Right ventricle myocardium inferior (tissue), 1 donor: ENCODE data around the gene ZCCHC24. TPM values are rescaled to one million over a fixed set of nuclear protein-coding genes. Genes with fewer than 3 reads are reported as not detected.

Experiments
- ATAC-seq: fragments of 200-7000 bp; cut with Tn5 transposase; one replicate; pipeline ENCODE4 v1.9.1; 2020; ENCODE audit warnings: mild to moderate bottlenecking, moderate library complexity
- DNase-seq: peaks from one replicate; pipeline ENCODE4 v3.0.0; 2021; ENCODE audit errors: missing footprints
- intact Hi-C: fragments of 100-400 bp; cut with DNase I; formaldehyde crosslinking; loops from one replicate; pipeline ENCODE4 v1.11.0; 2022
- long read RNA-seq: library from polyadenylated mRNA; unstranded; transcript quantifications from one replicate; pipeline ENCODE4 v2.0.0, GENCODE V29; 2021
- total RNA-seq: library from RNA; stranded (reverse); fragmentation: NEBNext Ultra II Directional; extraction: Animal tissue kit (Norgen Biotek cat#: 25700); gene quantifications from one replicate; pipeline ENCODE4 v1.2.1, GENCODE V29; 2021
- donor health status: DM: no; HTN: yes; CAD: no; lungs with severe emphysema.

ZCCHC24 gene
- total RNA-seq = 60.1 TPM
- long read RNA-seq, full-length matches to known transcripts = 29 of 72 reads
- long read RNA-seq, partial matches to known transcripts = 1 of 72 reads
- long read RNA-seq, other reads (novel, unspliced or antisense) = 42 of 72 reads

DNA sequence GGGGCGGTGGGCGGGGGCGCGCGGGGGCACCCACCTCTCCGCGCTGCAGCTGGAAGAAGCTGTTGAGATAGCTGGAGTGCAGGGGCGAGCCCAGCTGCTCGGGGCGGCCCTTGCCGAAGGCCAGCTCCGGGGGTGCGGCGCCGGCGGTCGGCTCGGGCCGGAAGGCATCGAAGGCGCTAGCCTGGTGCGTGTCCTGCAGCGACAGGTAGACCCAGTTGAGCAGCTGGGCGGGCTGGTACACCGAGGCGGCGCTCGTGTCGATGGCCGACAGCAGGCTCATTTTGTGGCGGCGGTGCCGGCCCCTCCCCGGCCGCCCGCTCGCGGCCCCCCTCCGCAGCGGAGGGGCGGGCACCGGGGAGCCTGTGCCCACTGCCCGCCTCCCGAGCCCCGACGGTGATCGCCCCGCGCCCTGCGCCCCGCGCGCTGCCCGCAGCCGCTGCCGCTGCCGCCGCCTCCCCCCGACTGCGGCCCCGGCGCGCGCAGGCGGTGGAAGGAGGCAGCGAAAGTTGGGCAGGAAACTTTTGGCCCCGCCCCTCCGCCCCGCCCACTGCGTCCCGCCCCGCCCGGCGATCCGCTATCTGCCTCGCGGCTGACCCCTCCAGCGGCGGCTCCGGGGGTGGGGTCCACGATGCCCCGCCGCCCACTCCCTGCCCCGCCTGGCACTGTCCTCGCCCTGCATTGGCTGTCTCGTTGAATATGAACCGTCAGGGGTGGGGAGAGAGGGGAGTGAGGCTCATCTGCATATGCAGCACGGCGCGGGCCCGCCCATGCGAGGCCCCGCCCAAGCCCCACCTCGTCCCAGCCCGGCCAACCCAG lies at the start of gene ZCCHC24:
TSS of gene ZCCHC24 (minus strand) at position 464 of the 816 bp plus-strand sequence. CDS start at position 280, 184 bp downstream.
- DNase-seq = peak; percentile 99
- ATAC-seq = peak; percentile 95
- intact Hi-C loops = loop anchor here (2.0 to 5.0 kb wide), 2 partner anchors 47 to 63 kb away; no protein-coding TSS in a partner anchor

DNA sequence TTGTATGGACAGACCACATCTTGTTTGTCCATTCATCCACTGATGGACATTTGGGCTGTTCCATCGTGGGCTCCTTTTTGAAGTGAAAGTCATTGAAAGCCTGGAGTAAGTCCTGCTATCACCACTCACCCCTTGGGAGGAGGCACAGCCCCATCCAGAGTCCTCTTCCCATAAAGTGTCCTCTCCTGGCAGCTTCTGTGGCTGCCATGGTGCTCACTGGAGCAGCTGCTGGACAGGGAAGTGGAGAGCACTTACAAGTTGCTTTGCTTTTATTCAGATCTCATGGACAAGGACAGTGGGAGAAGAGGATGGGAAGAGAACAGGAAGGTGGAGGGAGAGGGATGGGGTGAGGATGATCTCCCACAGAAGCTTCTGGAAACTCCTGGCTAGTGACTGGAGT lies 48.4 kb upstream of the ZCCHC24 start:
- ATAC-seq (no peak), DNase-seq (no peak)
- intact Hi-C loops = no loop called here

DNA sequence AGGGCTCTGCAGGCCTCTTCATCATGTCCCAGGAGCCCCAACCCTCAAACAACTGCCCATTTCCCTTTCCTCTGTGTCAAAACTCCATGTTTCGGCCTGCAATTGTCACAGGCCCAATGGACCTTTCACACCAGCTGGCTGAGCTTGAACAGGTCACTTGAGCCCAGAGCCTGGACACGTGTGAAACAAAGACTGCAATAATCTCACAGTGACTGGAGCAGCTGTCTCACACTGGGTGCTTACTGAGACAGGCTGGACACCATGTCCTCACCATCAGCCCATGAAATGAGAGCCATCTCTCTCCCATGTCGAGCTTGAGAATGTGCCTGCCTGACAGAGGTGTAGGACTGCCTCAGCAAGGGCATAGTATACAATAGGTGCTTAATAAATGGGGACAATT lies 47.4 kb upstream of the ZCCHC24 start:
- no peak for ATAC-seq
- intact Hi-C loops = no loop called here
- no peak for DNase-seq

DNA sequence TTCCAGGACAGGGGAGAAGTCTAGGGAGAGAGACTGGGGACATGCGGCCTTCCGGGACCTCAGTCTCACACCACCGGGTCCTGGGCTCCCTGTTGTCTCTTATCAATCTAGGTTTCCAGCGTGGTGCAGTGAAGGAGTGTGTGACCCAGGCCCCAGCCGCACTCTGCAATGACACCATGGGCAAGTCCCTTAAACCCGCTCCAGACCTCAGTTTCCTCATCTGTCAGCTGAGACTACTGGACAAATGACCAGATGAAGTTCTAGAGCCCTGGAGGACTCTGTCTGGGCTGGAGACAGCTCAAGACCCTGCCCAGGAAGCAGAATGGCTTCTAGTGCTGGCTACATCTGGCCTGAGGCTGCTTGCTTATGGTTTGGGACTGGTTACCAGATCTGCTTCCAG lies 46.8 kb upstream of the ZCCHC24 start:
- intact Hi-C loops = no loop called here
- no peak for DNase-seq

DNA sequence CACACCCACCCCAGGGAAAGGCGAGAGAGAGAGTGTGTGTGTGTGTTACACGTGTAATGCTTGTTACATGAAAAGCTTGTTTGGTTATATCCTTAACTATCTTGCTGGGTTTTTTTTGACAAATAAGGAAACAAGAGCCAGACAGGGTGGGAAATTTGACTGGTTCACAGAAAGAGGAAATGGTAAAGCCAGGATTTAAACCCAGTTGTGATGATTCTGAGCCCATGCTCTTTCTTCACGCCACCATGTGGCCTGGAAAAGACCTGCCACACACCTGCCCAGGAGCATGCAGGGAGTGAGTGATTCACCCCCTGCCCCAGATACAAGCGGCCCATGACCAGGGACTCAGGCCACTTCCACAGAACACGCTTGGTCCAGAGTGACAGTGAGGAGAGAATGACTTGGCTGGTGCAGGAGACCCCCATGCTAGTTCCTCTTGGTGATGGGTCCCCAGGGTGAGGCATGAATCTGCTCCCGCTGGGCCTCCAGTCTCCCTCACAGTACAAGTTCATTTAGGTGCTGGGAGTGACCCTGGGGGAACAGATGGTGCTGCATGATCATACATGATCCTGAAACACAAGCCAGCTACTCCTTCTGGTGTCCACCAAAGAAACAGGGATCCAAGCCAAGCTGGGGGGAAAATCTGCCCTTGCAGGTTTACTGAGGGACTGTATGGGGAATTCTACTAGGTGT lies 45.9 kb upstream of the ZCCHC24 start:
- DNase-seq = no peak
- ATAC-seq = no peak
- intact Hi-C loops = no loop called here

More for the DNA sequence above, 46.8 kb upstream of the ZCCHC24 start:
- no peak for ATAC-seq

DNA sequence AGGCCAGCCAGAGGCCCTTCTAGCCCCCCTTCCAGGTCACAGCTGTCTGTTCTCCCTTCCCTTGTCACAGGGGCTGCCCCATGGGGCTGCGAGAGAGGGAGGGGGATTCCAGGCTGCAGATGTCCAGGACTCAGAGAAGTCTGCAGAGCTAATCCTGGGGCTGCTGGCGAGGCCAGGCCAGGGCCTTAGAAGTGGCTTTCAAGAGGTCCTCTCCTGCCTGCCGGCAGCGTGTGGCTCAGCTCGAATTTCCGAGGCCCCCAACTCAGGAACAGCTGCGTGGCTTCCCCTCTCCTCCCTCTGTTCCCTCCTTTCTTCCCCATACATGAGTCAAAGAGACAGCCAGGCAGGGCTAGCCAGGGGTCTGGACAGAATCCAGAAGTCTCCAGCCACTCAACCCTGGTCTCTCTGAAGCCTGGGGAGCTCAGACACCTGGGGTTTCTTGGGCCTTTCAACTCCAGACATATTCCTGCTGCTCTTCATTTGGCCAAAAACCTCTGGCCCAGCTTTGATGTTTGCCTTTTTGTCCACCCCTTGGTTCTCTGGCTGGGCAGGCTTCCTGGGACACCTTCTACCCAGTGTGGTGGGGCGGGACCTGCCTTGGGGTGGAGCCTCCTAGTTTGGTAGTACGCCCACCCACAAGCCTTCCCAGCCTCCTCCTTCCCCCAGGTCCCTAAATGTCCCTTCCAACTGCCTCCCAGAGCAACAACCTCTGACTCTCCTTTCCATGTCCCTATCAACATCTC lies 45.1 kb upstream of the ZCCHC24 start:
- DNase-seq = no peak
- ATAC-seq = peak; percentile 60
- intact Hi-C loops = no loop called here

DNA sequence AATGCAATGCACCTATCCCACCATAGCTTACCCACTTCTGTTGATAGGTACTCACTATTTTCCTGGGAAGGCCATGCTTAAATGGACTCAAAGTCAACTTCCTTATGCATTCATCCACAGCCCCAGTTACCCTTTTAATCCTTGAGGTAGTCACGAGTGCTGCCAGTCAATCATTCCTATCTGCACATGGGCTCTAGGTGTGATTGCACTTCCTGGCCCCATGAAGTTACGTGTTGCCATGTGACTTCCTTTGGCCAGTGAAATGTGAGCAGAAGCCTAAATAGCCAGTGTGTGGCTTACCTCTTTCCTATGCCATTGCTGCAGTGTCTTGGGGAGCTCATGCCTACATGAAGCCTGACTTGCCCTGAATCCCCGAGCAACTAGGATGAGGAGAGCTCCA lies 43.4 kb upstream of the ZCCHC24 start:
- intact Hi-C loops = no loop called here
- DNase-seq (no peak), ATAC-seq (no peak)

DNA sequence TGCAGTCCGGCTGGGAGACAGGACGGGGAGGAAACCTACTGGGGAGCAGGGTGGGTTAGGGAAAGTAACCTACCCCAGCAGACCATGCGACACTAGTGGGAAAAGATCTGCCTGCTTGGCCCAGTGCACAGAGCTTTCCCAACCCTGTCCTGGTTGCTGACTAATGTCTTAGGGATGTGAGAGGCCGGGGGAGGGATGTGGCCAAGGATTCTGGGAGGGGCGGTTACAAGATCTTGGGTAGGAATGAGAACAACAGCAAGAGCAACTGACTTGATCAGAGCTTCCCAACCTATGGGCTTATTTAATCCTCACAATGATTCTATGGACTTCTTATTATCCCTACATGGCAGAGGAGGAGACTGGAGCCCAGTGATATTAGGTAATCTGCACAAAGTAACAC lies 42.9 kb upstream of the ZCCHC24 start:
- peak; percentile 71 for ATAC-seq
- no peak for DNase-seq
- intact Hi-C loops = no loop called here

DNA sequence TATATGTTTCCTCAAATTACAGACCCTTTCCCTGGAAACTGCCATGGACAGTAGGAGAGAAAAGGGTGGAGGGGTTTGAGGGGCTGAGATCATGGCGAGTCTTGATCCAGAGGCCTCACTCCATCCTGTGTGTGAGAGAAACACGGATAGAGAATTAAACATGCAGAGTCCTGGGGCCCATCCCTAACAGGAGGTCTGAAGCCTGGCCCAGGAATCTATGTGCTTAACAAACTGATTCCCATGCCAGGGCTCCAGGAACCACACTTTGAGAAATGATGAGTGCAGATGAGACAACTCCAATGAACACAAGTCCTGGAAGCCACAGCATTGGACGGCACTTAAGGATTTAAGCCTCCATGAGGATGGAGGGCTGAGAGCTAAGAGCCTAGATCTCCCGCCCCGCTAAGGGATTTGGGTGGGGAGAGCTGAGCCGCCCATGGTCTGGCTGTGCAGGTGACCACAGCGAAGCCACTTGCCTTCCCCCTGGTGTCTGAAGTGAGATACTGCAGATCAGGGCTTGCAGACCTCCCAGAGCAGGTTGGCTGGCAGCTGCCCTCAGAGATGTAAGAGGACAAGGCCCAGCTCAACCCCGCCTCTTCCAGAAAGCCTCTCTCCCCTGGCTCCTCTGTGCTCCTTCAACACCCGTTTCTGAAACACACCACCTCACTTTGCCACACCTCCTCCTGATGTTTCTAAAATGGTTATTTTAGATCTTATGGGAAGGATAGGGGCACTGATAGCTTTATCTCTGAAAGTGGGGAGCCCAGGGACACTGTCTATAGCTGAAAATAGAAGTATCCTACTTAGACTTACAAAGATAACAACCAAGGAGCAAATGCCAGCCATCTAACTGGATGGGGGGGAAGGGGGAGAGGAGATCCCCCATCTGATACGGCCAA lies 42.1 kb upstream of the ZCCHC24 start:
- DNase-seq = peak; percentile 82
- ATAC-seq = peak; percentile 25
- intact Hi-C loops = loop anchor here (1.0 kb wide), 1 partner anchor 113 kb away; no protein-coding TSS in a partner anchor

DNA sequence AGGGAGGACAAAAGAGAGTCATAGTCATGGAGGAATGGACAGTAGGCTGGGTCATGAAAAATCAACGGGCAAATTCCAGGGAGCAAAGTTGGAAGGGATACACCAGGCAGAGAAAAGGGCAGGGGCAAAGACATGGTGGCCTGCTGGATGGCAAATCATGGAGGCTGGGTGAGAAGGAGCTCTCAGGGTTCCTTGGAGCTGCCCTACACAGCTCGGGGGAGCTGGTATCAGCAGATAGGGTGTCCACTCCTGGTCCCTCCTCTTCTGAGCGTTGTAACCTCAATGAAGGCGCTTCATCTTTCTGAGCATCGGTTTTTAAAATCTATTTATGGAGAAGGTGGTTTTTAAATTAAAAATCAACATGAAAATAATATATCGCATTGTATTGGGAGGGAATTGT lies 39.1 kb upstream of the ZCCHC24 start:
- ATAC-seq (no peak), DNase-seq (no peak)
- intact Hi-C loops = no loop called here

DNA sequence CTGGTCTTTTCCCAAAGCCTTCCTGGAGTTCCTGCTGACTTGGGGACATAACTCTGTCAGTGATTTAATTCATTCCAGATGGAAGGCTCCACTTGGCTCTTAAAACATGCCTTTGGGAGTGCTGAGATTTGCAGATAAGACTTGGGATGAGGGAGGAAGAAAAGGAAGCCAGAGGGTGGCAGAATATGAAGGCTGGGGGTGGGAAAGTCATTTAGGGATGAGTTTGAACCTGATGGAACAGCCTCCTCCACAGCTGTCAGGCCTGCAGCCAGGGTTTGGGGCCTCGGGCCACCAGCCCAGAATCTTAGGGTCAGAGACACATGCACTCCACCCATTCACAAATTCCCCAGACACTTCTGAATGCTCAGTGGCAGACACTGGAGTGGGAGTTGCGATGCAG lies 38.5 kb upstream of the ZCCHC24 start:
- ATAC-seq (peak; percentile 84), DNase-seq (no peak)
- intact Hi-C loops = no loop called here

DNA sequence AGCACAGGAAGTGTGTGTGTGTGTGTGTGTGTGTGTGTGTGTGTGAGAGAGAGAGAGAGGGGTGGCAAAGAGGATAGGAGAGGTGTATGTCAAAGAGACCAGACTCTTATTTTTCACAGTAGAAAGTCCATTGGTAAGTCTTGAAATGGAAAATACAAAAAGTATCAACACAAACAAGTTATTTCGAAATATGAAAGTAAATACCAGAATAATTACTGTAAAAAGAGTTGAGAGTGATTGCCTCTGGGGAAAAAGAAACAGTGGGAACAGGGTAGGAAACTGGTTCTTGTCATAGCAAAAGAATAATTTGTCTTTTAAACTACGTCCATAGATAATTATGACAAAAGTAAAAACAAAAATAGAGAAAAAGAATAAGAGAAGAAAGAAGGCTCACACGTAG lies 37.9 kb upstream of the ZCCHC24 start:
- no peak for ATAC-seq
- intact Hi-C loops = no loop called here
- DNase-seq = no peak

DNA sequence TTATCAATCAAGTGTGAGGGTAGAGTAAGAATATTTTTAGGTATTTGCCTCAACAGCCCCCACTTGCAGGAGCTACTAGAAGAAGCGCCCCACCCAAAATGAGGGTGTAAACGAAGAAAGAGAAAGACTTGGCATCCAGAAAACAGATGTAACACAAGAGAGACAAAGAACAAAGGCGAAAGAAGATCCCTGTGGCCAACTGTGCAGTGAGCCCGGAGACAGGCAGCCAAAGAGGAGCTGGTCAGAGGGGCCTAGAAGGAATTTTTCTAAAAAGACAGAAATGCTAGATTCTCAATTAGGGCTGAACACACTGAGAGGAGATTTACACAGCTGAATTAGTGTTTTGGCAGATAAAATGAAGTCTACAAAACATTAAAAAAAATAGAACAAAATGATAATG lies 37.3 kb upstream of the ZCCHC24 start:
- no peak for ATAC-seq
- no peak for DNase-seq
- intact Hi-C loops = no loop called here

DNA sequence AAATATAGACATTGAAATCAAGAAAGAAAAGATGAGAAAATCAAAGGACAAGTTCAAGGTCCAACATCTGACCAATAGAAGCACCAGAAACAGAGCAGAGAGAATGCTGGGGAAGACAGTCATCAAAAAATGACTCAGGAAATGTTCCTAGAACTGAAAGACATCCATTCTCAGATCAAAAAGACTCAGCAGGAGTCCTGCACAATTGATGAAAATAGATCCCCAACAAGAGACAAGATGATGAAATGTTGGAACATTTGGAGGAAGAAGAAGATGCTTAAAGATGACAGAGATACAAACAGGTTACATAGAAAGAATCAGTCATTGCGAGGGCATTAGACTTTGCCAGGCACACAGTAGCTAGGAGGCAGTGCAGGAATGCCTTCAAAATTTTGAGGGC lies 36.9 kb upstream of the ZCCHC24 start:
- ATAC-seq (no peak), DNase-seq (no peak)
- intact Hi-C loops = no loop called here

DNA sequence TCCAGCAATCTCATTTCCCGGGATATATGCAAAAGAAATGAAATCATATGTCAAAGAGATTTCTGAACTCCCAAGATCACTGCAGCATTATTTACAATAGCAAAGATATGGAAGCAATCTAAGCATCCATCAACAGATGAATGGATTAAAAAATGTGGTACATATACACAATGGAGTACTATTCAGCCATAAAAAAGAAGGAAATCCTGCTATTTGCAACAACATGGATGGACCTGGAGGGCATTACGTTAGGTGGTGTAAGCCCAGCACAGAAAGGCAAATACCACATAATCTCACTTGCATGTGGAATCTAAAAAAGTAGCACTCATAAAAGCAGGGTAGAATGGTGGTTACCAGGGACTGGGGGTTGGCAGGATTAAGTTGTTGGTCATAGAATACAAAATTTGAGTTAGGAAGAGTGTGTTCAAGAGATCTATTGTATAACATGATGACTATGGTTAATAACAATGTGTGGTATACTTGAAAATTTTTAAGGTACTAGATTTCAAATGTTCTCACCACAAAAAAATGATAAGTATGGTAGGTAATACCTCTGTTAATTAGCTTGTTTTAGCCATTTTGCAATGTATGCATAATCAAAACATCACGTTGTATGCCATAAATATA lies 34.0 kb upstream of the ZCCHC24 start:
- DNase-seq (no peak), ATAC-seq (no peak)
- intact Hi-C loops = no loop called here

DNA sequence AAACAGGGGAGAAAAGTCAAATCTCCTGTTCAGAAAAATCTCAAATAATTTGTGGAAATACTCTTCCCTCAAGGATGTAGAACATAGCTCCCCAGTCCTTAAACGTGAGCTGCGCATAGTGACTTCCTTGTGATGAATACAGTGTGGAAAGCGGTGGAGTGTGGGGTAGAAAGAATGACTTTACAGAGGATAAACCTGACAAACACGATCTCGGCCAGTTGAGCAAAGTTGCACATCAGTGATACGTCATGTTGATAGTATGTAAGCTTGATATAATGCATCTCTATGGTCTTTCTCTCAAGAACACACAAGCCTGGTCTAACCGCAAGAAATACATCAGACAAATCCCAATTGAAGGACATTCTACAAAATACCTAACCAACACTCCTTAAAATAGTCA lies 32.0 kb upstream of the ZCCHC24 start:
- no peak for DNase-seq
- intact Hi-C loops = no loop called here
- no peak for ATAC-seq

DNA sequence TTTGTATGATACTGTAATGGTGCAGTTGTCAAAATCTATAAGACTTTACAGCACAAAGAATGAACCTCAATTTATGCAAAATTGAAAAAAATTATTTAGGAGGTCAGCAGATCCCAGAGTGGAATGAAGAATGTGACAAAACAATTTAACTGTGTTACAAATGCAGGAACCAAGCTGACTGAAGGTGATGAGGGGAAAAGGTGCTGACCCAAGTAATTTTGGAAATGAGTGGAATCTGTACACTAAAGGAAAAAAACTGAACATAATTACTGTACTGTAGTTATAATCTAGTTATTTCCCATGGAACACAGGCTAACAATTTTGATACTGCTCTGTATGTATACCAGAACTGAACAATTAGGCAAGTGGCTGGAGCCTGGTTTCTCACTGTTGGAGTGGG lies 31.2 kb upstream of the ZCCHC24 start:
- ATAC-seq (no peak), DNase-seq (no peak)
- intact Hi-C loops = no loop called here

DNA sequence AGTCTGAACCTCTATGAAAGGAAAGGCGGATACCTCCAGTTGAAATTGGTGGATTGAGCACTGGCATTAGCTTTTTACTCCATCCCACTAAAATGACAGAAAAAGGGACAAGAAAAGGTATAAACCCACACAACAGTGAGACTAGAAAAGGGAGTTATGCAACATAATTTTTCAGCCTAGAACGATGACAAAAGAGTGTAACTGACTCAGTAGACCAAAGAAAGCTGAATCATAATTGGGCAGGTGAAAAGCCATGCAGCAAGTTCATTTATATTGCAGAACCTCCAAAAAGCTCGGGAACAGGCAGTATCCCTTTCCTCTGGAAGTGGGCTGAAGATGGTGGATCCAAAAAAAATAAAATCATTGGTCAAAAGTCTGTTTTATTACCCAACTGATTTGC lies 30.5 kb upstream of the ZCCHC24 start:
- ATAC-seq = no peak
- intact Hi-C loops = no loop called here

More for the DNA sequence above, 30.5 kb upstream of the ZCCHC24 start:
- no peak for DNase-seq
